Measurements from ENCODE around the gene GLOD4. TPM values are rescaled to one million over a fixed set of nuclear protein-coding genes. Genes with fewer than 3 reads are reported as not detected.

GLOD4 gene
- total and polyA plus RNA-seq, 10 of the 15 experiments (the other 5 are each of a cell fraction or from before 2014, with no cell fraction given), result 40.8 to 107 (median 81.2) TPM

DNA sequence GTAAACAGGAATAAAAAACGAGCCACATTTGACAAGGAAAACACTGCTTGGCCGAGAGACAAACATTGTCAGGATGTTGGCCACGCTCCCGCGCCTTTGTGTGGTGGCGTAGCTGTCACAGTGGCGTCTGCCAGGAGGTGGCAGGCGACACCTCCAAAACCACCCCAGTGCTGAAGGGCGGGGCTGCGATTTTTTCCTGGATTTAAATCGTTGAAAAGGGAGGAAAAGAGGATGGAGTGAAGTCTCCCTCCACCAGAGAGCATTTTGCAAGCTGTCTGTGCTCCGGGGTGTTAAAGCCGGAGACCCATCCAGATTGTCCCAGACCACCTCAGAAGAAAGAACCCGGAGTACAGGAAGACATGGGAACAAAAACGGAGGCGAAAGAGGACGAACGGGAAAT is 12.8 kb upstream of the GLOD4 start (continued):
- peak; percentile 95 for TF ChIP-seq PAX5 (IDR thresholded peaks at IDR 0.05; ENCODE audit: borderline replicate concordance, low read depth, low read length)
- TF ChIP-seq SRF (IDR thresholded peaks at IDR 0.05; ENCODE audit: low read depth in 2 of 2, low read length in 2 of 2), result no peak
- TF ChIP-seq SIN3A (IDR thresholded peaks at IDR 0.05; ENCODE audit: low read depth, low read length), result no peak
- no peak for TF ChIP-seq BMI1 (IDR thresholded peaks at IDR 0.05; ENCODE audit: borderline replicate concordance)
- TF ChIP-seq ZNF217 (IDR thresholded peaks at IDR 0.05), result no peak
- TF ChIP-seq SMC3 (IDR thresholded peaks at IDR 0.05; ENCODE audit: borderline replicate concordance, low read length), result peak; percentile 85
- TF ChIP-seq SMAD5 (IDR thresholded peaks at IDR 0.05; ENCODE audit: low read depth), result no peak
- TF ChIP-seq, protein P1, sequence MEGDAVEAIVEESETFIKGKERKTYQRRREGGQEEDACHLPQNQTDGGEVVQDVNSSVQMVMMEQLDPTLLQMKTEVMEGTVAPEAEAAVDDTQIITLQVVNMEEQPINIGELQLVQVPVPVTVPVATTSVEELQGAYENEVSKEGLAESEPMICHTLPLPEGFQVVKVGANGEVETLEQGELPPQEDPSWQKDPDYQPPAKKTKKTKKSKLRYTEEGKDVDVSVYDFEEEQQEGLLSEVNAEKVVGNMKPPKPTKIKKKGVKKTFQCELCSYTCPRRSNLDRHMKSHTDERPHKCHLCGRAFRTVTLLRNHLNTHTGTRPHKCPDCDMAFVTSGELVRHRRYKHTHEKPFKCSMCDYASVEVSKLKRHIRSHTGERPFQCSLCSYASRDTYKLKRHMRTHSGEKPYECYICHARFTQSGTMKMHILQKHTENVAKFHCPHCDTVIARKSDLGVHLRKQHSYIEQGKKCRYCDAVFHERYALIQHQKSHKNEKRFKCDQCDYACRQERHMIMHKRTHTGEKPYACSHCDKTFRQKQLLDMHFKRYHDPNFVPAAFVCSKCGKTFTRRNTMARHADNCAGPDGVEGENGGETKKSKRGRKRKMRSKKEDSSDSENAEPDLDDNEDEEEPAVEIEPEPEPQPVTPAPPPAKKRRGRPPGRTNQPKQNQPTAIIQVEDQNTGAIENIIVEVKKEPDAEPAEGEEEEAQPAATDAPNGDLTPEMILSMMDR (IDR thresholded peaks at IDR 0.05 in 2 of 3, conservative IDR thresholded peaks at IDR 0.05 in 1 of 3; ENCODE audit: control insufficient read depth in 2 of 3, extremely low read depth in 1 of 3, insufficient read depth in 1 of 3, low read depth in 3 of 3, low read length in 3 of 3), result peak; percentile 61 to 71 (median 68)
- TF ChIP-seq ZNF384 (IDR thresholded peaks at IDR 0.05; ENCODE audit: borderline replicate concordance, low read depth, low read length), result no peak
- 0 out of 2 replicates have a peak, but pooled peaks have one; percentile 36 for TF ChIP-seq YY1 (IDR thresholded peaks at IDR 0.05; ENCODE audit: low read depth, low read length)

GRCh38 chr17:792277-792676 is 10.2 kb upstream of the GLOD4 start:
- DNase-seq (ENCODE audit: low read depth, low spot score) (no peak), ATAC-seq (no peak), FAIRE-seq (no peak)
- 80% methylated on average over 9 of the region's 9 CpGs for WGBS (ENCODE audit: insufficient coverage, insufficient replicate concordance, low lambda C conversion rate, missing lambda C conversion rate)
- Histone ChIP-seq H3K9ac (ENCODE audit: control insufficient read depth, insufficient read depth, low read length) (no peak overlapping the region), H3K4me2 (ENCODE audit: control insufficient read depth, insufficient read depth) (no peak overlapping the region), H3K9me3 (replicated peaks; ENCODE audit: control insufficient read depth, insufficient read depth, low read length) (no peaks in the 10 kb centered on the region), H3K4me3 (no peak overlapping the region), H3K27ac (ENCODE audit: control insufficient read depth, insufficient read depth) (no peak overlapping the region), H3K27me3 (replicated peaks in 1 of 2; ENCODE audit: control insufficient read depth in 2 of 2, insufficient read depth in 2 of 2, low read length in 1 of 2) (no peaks in the 10 kb centered on the region), H3K4me1 (ENCODE audit: control insufficient read depth, insufficient read depth, low read length) (no peaks in the 10 kb centered on the region), H4K20me1 (ENCODE audit: control insufficient read depth, insufficient read depth) (no peaks in the 10 kb centered on the region), H3K79me2 (ENCODE audit: control insufficient read depth, insufficient read depth, low read length) (no peaks in the 10 kb centered on the region), H3K36me3 (ENCODE audit: control insufficient read depth in 2 of 2, insufficient read depth in 2 of 2, low read length in 1 of 2) (peaks cover 6 to 11% of the 10 kb centered on the region in 2 experiments; a peak in 3 of 4 replicates), H2AFZ (ENCODE audit: control insufficient read depth, low read depth, low read length) (no peak overlapping the region)
- SMC1A ChIA-PET (ENCODE audit: uncharacterized antibody, unreplicated experiment), result no interaction called here
- intact Hi-C loops (cut with micrococcal nuclease; ENCODE audit: unreplicated experiment), result no loop called here
- CTCF ChIA-PET, result interaction anchor here (1.2 to 1.3 kb wide), 2 partner anchors 13 to 189 kb away, joined by 3 to 5 read pairs; no protein-coding TSS in a partner anchor
- POLR2A ChIA-PET, result no interaction called here
- RAD21 ChIA-PET (ENCODE audit: unreplicated experiment), result no interaction called here
- in situ Hi-C loops (cut with MboI), result no loop called here
- BruUV-seq (replicated peaks), result no TSS peak
- TF ChIP-seq, protein P2, sequence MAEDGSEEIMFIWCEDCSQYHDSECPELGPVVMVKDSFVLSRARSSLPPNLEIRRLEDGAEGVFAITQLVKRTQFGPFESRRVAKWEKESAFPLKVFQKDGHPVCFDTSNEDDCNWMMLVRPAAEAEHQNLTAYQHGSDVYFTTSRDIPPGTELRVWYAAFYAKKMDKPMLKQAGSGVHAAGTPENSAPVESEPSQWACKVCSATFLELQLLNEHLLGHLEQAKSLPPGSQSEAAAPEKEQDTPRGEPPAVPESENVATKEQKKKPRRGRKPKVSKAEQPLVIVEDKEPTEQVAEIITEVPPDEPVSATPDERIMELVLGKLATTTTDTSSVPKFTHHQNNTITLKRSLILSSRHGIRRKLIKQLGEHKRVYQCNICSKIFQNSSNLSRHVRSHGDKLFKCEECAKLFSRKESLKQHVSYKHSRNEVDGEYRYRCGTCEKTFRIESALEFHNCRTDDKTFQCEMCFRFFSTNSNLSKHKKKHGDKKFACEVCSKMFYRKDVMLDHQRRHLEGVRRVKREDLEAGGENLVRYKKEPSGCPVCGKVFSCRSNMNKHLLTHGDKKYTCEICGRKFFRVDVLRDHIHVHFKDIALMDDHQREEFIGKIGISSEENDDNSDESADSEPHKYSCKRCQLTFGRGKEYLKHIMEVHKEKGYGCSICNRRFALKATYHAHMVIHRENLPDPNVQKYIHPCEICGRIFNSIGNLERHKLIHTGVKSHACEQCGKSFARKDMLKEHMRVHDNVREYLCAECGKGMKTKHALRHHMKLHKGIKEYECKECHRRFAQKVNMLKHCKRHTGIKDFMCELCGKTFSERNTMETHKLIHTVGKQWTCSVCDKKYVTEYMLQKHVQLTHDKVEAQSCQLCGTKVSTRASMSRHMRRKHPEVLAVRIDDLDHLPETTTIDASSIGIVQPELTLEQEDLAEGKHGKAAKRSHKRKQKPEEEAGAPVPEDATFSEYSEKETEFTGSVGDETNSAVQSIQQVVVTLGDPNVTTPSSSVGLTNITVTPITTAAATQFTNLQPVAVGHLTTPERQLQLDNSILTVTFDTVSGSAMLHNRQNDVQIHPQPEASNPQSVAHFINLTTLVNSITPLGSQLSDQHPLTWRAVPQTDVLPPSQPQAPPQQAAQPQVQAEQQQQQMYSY (CRISPR knock-in tag; IDR thresholded peaks at IDR 0.05), result no peak
- TF ChIP-seq IRF3 (IDR thresholded peaks at IDR 0.05) (no peak), TCF3 (IDR thresholded peaks at IDR 0.05; ENCODE audit: borderline replicate concordance, insufficient read depth, low read depth, low read length) (no peak), RCOR1 (conservative IDR thresholded peaks at IDR 0.05; ENCODE audit: low read depth, low read length) (no peak), MAX (IDR thresholded peaks at IDR 0.05; ENCODE audit: low read depth, low read length) (no peak), POLR2A (IDR thresholded peaks at IDR 0.05; ENCODE audit: low read depth, low read length) (no peak)
- TF ChIP-seq, protein P3, sequence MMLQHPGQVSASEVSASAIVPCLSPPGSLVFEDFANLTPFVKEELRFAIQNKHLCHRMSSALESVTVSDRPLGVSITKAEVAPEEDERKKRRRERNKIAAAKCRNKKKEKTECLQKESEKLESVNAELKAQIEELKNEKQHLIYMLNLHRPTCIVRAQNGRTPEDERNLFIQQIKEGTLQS (IDR thresholded peaks at IDR 0.05; ENCODE audit: borderline replicate concordance, extremely low read depth, low read depth, low read length), result no peak

Measured in GM12878 (cell line).